GM18867 (cell line): ENCODE results near the gene PTX4.
A peak's percentile ranks its signal among the peaks of the same experiment; 100 is the strongest.
"Not testable (repeated sequence)": the region's sequence is repeated elsewhere in the genome, so short reads cannot be mapped to it uniquely, and the experiment has no call there.

Source experiments
- ATAC-seq: cut with Tn5 transposase; IDR thresholded peaks from one replicate; pipeline ENCODE4 v1.9.1; 2021; ENCODE audit warnings: mild to moderate bottlenecking, moderate library complexity; ENCODE audit not compliant: unreplicated experiment

PTX4 gene

GRCh38 chr16:1486551-1487390 lies 2.0 kb downstream of the PTX4 start:
- no peak for ATAC-seq

GRCh38 chr16:1485847-1486496 lies 2.8 kb downstream of the PTX4 start:
- ATAC-seq: no peak

- ATAC-seq: no peak
Measured at GRCh38 chr16:1481906-1482835, 6.6 kb downstream of the PTX4 start.

GRCh38 chr16:1478937-1479336 lies 9.8 kb downstream of the PTX4 start:
- ATAC-seq: not testable (repeated sequence)

GRCh38 chr16:1477033-1477432 lies 11.7 kb downstream of the PTX4 start:
- no peak for ATAC-seq

GRCh38 chr16:1475552-1476114 lies 13.1 kb downstream of the PTX4 start:
- no peak for ATAC-seq

- peak; percentile 81 for ATAC-seq
Measured at GRCh38 chr16:1474796-1475551, 13.8 kb downstream of the PTX4 start, which contains the start of gene CLCN7. Gene CLCN7, minus strand, starts transcription at chr16:1475028. Its CDS starts 54 bp downstream, at chr16:1474974.

GRCh38 chr16:1474082-1474795 lies 14.5 kb downstream of the PTX4 start:
- ATAC-seq: peak; percentile 17

- ATAC-seq: no peak
Measured at GRCh38 chr16:1472974-1473373, 15.8 kb downstream of the PTX4 start.

- no peak for ATAC-seq
Measured at GRCh38 chr16:1471569-1472194, 17.1 kb downstream of the PTX4 start.

GRCh38 chr16:1470481-1471251 lies 18.1 kb downstream of the PTX4 start:
- ATAC-seq: no peak

- ATAC-seq: no peak
Measured at GRCh38 chr16:1469693-1470201, 19.0 kb downstream of the PTX4 start.

GRCh38 chr16:1469141-1469540 lies 19.6 kb downstream of the PTX4 start:
- not testable (repeated sequence) for ATAC-seq

- no peak for ATAC-seq
Measured at GRCh38 chr16:1468426-1468810, 20.3 kb downstream of the PTX4 start.

- no peak for ATAC-seq
Measured at GRCh38 chr16:1466968-1467521, 21.7 kb downstream of the PTX4 start.

- no peak for ATAC-seq
Measured at GRCh38 chr16:1466054-1466453, 22.7 kb downstream of the PTX4 start.

- ATAC-seq: no peak
Measured at GRCh38 chr16:1465567-1465915, 23.2 kb downstream of the PTX4 start.
